GM21423 (cell line): ENCODE data around the gene CAMSAP1.
"Not testable (repeated sequence)": the region's sequence is repeated elsewhere in the genome, so short reads cannot be mapped to it uniquely, and the experiment has no call there.

Source experiments
- ATAC-seq: cut with Tn5 transposase; IDR thresholded peaks from one replicate; pipeline ENCODE4 v1.9.1; 2021; ENCODE audit warnings: mild to moderate bottlenecking, moderate library complexity; ENCODE audit not compliant: unreplicated experiment

CAMSAP1 gene

DNA sequence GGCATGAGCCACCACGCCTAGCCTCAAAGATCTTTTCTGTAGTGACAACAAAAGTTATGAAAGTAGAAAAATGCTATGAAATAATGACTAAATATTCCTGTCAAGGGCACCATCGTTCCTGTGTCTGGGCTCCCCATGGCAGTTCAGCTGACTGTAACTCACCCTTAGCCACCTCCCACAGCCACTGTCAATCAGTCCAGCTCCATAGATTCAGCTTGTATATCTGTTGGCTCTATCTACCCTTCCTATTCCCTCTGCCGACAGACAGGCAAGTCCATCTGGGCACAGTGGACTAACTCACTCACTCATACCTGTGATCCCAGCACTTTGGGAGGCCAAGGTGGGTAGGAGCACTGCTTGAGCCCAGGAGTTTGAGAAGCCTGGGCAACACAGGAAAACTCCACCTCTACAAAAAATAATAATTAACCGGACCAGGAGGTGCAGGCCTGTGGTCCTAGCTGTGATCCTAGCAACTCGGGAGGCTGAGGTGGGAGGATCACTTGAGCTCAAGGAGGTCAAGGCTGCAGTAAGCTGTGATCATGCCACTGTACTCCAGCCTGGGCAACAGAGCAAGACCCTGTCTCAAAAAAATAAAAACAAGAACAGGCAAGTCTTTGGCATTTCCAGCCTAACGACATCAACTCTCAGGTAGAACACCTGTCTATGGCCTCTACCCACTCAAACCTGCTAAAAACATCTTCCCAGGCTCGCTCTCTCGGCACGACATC lies 6.2 kb downstream of the CAMSAP1 start:
- ATAC-seq: no peak

DNA sequence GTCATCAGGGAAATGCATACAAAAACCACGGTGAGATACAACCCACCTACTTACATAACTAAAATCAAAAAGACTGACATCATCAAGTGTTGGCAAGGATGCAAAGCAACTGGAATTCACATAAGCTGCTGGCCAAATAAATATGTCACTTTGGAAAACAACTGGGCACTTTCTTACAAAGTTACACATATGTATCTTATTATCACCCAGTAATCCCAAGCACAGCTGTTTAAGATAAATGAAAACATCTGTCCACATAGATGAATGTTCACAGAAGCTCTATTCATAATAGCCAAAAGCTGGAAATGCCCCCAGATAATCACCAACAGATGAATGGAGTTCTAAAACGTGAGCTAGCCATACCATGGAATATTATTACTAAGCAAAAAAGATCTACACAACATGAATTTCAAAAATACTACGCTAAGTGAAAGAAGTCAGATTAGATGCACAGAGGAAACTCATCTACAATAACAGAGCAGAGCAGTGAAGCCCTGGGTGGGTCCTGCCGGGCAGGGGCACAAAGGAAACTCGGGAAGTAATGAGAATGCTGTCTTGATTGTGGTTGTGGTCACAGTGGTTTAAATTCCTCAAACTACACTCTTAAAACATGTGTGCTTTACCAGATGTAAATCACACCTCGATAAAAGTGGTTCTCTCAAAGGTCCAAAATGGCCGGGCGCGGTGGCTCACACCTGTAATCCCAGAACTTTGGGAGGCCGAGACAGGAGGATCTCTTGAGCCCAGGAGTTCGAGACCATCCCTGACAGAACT lies 8.5 kb downstream of the CAMSAP1 start:
- no peak for ATAC-seq

DNA sequence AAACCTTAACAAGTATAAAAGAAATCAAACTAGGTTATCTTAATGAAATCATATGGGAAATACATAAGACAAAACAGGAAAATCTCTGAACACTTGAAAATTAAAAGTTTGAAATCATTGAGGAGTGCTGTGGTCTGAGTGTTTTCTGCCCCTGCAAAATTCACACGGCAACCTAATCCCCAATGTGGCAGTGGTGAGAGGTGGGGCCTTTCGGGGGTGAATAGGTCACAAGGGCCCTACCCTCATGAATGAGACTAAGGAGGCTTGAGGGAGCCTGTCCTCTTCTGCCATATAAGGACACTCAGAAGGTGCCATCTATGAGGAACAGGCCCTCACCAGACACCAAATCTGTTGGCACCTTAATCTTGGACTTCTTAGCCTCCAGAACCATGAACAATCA lies 10.7 kb downstream of the CAMSAP1 start:
- ATAC-seq: no peak

DNA sequence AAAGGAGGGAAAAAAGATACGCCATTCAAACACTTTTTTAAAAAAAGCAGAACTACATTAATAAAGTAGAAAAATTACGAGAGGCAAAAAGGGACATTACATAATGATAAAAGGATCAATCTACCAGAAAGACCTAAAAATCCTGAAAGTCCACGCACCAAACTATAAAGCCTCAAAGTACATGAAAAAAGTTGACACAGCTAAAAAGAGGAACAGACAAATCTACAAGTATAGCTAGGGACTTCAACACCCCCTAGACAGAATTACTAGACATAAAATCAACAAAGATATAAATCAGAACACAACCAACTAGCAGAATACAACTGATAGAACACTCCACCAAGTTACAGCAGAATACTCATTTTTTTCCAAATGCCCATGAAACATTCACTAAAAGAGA lies 11.1 kb downstream of the CAMSAP1 start:
- no peak for ATAC-seq

DNA sequence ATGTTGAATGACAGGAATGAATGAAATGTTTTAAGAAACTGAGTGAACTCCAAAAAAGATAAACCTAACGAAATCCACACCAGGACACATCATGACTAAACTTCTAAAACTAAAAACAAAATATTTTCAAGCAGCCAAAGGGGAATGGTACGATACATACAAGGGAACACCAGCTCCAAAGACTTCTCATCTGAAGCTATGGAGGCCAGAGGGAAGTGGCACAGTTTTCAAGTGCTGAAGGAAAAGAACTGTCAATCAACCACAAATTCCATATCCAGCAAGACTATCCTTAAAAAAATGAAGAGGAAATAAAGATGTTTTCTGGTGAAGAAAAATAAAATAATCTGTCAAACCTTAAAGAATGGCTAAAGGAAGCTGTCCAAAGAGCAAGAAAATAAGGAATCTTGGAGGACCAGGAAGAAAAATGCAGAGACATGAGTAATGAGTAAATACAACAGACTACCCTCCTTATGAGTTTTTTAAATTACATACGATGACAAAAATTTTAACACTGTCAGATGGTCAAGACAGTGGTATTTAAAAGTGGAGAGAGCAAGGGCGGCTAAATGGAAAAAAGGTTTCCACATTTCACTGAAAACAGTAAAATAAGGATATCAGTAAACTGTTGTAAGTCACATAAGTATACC lies 12.0 kb downstream of the CAMSAP1 start:
- no peak for ATAC-seq

DNA sequence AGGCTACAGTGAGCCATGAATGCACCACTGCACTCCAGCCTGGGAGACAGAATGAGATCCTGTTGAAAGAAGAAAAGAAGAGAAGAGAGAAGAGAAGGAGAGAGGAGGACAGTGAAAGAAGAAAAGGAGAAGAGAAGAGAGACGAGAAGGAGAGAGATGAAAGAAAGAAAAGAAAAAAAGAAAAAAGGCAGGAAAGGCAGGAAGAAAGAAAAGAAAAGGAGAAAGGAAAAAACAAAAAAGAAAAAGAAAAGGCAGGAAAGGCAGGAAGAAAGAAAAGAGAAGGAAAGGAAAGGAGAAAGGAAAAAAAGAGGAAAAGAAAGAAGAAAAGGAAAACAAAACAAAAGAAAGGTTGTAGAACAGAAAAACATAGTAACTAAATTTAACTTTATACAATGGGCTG lies 14.2 kb downstream of the CAMSAP1 start:
- no peak for ATAC-seq

DNA sequence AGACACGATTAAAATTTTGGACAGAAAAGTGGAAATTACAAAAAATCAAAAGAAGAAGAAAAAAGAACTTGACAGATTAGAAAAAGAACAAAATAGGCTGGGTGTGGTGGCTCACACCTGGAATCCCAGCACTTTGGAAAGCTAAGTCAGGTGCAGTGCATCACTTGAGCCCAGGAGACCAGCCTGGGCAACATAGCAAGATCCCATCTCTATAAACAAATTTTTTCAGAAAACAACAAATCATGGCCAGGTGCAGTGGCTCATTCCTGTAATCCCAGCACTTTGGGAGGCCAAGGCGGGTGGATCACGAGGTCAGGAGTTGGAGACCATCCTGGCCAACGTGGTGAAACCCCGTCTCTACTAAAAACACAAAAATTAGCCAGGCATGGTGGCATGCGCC lies 15.0 kb downstream of the CAMSAP1 start:
- not testable (repeated sequence) for ATAC-seq

DNA sequence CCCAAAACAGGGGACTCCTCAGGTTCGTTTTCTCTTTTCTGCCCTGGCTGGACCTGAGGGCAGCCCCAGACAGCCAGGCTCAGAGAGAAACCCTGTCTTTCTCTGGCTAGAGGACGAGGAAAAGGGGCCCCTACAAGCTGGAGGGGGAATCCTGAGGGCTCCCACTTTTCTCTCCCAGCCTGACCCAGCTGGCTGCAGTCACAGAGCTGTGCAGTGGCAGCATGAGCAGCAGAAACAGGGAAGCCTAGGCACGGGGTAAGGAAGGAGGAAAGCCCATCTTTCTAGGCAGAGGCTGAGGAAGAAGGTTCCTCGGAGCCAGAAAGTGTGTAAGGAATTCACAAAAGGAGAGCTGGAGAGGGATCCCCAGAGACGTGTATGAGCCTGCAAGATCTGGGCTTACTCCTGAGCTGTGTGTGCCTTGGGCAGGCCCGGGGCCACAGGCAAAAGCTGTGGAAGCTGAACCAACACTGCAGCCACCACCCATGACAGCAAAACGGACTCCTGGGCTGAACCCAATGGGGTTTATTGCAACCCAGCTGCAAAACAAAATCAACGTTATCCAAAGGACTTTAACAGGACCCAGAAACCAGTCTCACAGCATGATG lies 16.2 kb downstream of the CAMSAP1 start:
- no peak for ATAC-seq

DNA sequence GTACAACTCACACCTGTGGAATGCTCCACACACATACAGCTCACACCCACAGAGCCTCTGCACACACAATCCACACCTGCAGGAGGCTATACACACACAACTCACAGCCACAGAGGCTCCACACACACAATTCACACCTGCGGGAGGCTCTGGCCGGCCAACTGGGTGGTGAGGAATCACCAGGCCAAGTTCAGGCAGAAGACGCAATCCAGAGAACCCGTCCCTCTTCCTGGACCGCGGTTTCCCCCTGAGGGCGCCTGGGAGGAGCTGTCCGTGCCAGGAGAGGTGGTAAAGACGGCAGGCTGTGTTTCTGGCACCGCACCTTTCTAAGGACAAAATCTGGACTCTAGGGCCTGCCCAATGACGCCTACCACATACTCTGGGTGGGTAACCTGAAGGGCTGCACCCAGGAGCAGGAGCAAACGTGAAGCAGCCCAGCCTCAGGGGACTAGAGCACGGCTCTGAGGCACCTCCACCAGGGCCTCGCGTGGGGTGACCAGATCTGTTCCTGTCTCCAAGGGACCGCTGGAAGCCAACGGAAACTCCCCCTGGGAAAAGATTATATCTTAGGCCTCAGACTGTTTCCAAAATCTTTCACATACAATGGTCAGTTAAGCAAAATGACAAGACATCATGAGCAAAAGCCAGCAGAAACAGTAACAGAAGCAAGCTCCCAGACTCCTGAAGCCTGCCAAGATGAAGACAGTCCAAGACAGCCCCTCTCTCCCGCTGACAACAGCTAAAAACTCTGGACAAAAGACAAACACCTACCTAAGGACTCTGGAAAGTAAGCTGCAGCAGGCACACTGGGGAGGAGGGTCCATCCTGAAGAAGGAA lies 16.9 kb downstream of the CAMSAP1 start:
- ATAC-seq: no peak

DNA sequence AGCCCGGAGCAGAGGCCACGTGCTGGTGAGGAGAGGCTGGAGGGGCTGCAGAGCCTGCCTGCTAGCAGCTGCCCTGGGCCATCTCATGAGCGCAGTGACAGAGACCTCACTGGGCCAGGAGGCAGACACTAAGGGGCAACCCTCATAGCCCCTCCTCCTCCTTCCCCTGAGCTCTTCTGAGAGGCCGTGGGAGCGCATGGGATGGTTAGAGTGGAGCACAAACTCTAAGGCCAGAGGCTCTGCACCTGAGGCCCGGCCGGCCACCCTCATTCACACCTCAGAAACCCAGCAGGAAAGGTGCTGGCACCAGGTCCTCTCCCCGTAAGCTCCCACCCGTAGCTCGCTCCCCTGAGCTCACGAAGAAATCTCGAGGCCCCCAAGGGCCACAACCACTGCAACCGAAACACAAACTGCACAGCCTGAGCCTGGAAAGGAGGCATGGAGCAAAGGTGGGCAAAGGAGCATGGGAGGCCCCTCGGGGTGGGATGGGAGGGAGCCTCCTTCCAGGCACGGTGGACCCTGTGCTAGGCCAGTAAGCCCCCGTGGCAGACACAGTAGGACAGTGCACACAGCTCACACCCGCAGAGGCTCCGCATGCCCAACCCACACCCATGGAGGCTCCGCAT lies 17.7 kb downstream of the CAMSAP1 start:
- no peak for ATAC-seq

DNA sequence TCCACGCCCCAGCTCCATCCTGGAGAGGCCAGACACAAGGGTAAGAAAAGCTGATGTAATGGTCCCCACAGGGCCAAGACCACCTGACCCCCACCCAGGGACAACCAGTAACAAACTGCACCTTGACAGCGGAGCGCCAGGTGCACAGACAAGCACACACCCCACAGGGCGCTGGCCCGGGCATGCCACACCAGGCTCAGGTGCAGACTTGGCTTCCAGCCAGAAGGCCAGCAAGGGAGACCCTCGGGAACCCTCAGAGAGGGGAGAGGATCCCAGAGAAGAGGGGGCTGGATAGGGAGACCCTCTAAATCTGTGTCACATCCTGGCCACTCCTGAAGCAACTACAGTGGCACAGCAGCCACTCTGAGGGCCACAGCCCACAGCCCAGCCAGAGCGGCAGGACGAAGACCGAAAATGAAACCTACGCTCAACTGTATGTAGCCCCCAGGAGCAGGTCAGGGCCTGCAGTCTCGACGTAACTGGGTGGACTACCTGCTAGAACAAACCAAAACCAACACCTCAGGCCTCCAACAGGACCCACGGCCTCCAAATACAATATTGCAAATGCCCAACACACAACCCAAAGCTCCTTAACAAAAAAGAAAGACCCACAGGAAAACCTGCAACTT lies 18.5 kb downstream of the CAMSAP1 start:
- no peak for ATAC-seq

DNA sequence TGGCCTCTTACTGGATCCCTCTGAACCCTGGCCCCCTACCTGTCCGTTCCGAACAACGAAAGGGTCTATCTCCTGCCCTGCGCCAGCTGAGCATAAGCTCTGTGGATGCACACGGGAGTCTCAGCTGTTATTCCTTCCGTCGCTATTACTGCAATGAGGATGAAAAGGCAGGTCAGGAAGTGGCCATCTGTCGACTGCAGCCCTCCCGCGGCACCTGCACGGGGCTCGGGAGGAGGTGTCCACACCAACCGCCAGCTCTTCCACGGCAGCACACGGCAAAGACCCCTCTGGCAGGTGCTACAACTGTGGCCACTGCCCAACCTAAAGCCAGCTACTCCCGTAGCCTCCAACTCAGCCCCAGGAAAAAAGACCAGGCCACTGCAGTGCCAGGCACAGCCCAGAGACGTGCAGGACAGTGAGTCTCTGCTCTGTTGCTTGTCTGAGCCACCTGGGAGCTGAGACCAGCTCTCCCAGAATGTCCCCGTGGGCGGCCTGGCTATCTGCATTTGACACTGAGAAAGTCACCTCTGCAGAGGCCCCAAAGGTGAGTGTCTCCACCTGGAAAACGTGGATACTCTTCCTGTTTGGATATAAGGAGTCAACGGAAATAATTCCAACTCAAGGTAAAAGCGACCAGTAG lies 19.1 kb downstream of the CAMSAP1 start:
- ATAC-seq: no peak

DNA sequence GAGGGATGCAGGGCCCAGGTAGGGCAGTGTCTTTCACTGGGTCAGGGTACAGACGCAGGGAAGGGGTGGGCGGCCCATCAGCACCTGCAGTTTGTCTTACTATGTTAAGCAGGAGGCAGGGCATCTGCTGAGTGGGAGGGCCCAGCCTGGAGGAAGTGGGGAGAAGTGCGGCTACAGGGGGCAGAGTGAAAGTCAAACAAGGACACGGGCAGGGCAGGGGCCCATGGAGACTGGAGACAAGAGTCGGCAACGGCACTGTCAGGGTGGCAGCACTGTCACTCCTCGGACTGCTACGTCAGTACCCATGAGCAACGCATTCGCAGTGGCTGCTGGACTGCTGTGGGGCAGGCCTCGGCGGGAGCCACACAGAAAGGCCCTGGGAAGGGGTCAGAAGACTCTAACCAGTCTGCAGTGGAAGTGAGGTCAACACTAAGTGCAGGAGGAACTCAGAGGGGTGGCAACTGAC lies 19.7 kb downstream of the CAMSAP1 start:
- peak; percentile 71 for ATAC-seq

DNA sequence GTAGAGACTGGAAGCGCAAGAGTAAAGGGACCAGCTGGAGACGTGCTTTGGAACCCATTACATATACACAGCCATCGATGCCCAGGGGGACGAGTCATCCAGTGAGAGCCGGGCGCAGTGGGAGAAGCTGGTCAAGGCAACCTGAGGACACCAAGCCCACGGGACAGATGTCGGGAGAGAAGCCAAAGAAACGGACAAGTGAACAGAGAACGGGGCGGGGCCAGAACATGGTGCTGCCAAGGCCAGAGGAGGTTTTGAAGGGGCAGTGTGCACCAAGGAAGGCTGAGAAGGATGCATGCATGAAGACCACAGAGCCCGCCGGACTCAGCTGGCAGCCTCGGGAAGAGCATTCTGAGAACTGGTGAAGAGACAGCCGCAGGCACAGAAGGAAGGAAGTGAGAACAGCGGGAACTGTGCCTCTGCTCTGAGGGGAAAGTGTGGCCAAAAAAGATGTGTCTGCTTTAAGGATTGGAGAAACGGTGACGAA lies 20.3 kb downstream of the CAMSAP1 start:
- peak; percentile 8 for ATAC-seq

DNA sequence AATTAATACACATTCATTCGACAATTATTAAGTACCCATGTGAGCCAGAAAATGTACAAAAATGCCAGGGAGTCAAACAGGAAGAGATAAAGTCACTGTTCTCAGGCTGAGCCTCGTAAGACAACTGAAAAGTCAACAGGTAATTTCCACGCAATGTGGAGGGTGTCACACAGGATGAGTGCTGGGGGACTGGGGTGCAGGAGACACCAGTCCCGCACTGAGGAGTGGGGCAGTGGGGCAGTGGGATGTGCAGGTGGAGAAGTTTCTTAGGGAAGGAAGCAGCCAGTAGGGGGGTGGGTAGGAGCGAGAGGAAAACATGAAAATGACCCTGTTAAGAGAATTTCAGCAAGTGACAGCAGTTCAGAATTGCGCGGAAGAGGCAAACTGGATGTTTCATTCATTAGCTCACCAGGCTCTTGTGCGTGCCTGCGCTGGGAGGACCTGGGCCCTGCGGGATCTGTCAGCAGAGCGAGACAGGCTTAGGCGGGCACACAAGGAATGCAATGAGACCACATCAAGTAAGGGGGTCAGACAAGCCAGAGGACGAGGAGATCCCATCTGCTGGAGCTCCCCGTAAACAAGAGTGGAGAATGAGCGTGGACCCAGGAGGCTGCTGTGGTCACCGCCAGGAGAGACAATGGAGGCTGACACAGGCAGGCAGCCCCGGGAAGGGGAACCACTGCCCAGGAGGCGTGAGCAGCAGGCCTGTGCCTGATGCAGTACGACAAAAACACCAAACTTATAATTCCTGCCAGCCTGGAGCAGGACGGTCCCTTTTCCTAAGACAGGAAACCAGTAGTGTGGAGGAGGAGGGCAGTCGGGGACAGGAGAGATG lies 21.0 kb downstream of the CAMSAP1 start:
- ATAC-seq: no peak

DNA sequence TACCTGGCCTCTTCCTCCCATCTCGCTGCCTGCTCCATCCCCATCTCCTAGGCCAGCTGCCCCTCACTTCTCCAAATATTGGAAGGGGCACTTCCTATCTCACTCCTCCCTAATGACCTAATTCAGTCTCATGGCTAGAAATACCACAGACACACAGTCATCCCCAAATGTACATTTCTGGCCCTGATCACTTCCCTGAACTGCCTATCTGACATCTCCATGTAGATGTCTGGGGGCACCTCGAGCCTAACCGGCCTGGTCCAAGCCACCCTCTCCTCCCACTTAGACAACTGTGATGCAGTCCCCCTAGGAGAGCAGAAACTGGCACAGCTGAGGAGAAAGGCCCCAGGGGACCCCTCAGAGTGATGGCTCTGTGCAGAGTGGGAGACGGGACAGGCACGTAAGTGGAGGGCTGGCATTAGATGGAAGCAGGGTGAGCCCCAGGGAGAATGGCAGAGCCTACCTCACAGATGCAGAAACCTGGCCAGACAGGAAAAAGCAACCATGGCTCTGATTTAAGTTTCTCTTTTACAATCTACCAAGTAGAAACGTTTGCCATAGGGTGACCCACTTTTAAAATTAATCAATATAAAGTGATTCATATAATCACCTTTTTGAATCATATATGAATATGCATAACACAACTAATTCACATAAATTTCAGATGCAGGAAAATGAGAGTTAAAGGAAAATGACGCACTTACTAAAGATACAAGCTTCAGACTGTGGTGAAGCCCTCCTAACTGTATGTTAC lies 22.1 kb downstream of the CAMSAP1 start:
- ATAC-seq: no peak

DNA sequence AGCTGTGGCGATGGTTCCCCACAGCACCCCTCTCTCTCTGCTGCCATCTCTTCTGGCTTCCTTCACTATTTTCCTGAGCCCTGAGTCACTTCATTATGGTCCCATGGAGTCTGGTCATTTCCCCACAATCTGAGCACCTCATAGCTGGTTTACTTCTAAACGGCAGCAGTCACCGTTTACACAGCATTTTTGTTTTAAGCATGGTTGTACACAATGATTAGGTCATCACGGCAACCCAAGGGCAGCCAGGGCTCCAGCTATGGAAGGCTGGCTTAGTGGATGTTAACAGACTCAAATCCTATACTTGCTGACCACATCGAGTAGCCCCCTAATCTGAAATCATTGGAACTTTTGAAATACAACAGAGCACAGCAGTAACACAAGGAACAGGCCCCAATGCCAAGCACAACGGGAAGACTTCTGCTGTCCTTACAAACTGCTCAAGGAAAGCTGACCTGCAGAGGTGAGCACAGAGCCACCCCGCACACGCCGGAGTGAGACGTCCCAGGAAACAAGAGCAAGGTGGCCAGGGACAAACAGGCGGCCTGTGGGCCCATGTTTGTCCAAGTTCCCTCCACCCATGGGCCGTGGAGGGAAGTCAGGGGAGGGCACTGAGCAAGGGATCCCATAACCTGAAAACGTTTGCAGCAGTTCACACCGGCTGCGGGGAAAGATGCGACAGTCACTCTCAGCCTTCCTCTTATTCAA lies 22.9 kb downstream of the CAMSAP1 start:
- ATAC-seq: no peak
